Esophagus (tissue), 2 donors: ENCODE data around the gene TRPM8. TPM values are rescaled to one million over a fixed set of nuclear protein-coding genes. Genes with fewer than 3 reads are reported as not detected.

ENCODE experiments used
- H3K27ac ChIP-seq, 2 donors: one replicate each; pipeline ENCODE4 v1.5.1; 2013; ENCODE audit warnings: low read depth in 2 of 2, mild to moderate bottlenecking in 2 of 2, inconsistent platforms in 1 of 2, low read length in 1 of 2, moderate library complexity in 1 of 2
- H3K27me3 ChIP-seq, 2 donors: one replicate each; pipeline ENCODE4 v1.6.1; 2013; ENCODE audit warnings: low read length in 2 of 2, control low read depth in 1 of 2, mild to moderate bottlenecking in 1 of 2; ENCODE audit not compliant: insufficient read depth in 2 of 2, control insufficient read depth in 1 of 2
- H3K36me3 ChIP-seq, 2 donors: one replicate each; pipeline ENCODE4 v1.6.1; 2013; ENCODE audit warnings: low read length in 1 of 2; ENCODE audit not compliant: control insufficient read depth in 2 of 2, insufficient read depth in 2 of 2
- H3K4me1 ChIP-seq, 2 donors: one replicate each; pipeline ENCODE4 v1.6.1; 2013; ENCODE audit warnings: low read length in 1 of 2; ENCODE audit not compliant: control insufficient read depth in 2 of 2, insufficient read depth in 2 of 2
- H3K4me3 ChIP-seq, 2 donors: one replicate each; pipeline ENCODE4 v1.5.1; 2013; ENCODE audit warnings: low read length in 2 of 2, mild to moderate bottlenecking in 2 of 2, low read depth in 1 of 2, moderate library complexity in 1 of 2
- H3K9me3 ChIP-seq, 2 donors: one replicate each; pipeline ENCODE4 v1.6.1; 2013; ENCODE audit warnings: mild to moderate bottlenecking in 2 of 2, low read depth in 1 of 2, low read length in 1 of 2, moderate library complexity in 1 of 2; ENCODE audit not compliant: control insufficient read depth in 2 of 2, insufficient read depth in 1 of 2
- WGBS, 2 donors: extraction: QIAGEN DNeasy Blood & Tissue Kit; methylation state at CpG; one replicate each; pipeline ENCODE4 v1.1.7; 2013; 5-methylcytosine and 5-hydroxymethylcytosine counted together
- polyA plus RNA-seq, 2 donors: library from polyadenylated mRNA; stranded (reverse); fragments of 200-250 nt; gene quantifications; one replicate each; pipeline ENCODE4 v1.2.3, GENCODE V29; 2013
- donor health status: healthy with polysubstance abuse.
- donor health status: Bipolar disorder and iron deficiency.

TRPM8 gene
- polyA plus RNA-seq, 2 donors = not detected

GRCh38 chr2:233907627-233908026 lies 9.5 kb upstream of the TRPM8 start:
- H3K4me3 ChIP-seq = no peak overlapping the region
- no peak overlapping the region for H3K27ac ChIP-seq
- H3K4me1 ChIP-seq = no peaks in the 10 kb centered on the region
- no peaks in the 10 kb centered on the region for H3K36me3 ChIP-seq
- H3K9me3 ChIP-seq = no peaks in the 10 kb centered on the region
- WGBS, 2 donors = 81 to 91% methylated on average over 3 of the region's 3 CpGs
- peaks cover 0 to 5% of the 10 kb centered on the region in 2 donors for H3K27me3 ChIP-seq

DNA sequence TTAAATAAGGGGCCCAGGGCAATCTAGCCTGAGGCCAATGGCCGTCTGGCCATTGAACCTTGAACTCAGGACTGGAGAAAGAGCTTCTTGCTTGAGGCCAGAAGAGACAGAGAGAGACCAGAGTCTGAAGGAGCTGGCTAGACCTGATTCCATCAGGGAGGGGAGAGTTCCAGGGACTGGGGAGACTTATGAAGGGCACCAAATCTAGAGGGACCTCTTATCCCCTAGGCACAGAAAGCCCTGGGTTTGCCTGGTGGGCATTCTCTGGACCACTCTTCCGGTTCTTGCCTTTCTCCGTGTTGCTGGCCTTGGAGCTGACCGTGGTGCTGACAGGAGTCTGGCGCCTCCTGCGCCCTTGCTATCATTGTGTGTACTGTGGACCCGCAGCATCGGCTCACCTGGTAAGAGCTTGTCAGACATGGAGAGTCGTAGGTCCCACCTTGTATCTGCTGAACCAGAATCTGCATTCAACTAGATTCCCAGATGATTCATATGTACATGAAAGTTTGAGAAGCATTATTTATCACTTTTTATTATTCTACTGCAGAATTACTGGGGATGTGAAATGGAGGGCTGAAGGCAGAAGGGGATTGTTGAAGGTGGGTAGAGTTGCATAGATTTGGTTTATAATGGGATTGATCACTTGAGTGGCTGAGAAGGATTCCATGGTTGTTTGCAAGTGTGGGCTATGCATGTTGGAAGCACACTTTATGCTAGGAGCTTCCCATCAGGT lies 4.3 kb upstream of the TRPM8 start:
- Histone ChIP-seq H3K27me3 (peaks cover 0 to 3% of the 10 kb centered on the region in 2 donors), H3K27ac (no peak overlapping the region)
- WGBS, 2 donors = 13 to 17% methylated on average over 9 of the region's 9 CpGs

GRCh38 chr2:233915128-233915527 lies 2.0 kb upstream of the TRPM8 start:
- no peaks in the 10 kb centered on the region for H3K4me1 ChIP-seq
- H3K4me3 ChIP-seq = no peak overlapping the region
- peaks cover 0 to 3% of the 10 kb centered on the region in 2 donors for H3K27me3 ChIP-seq
- no peaks in the 10 kb centered on the region for H3K36me3 ChIP-seq
- 22 to 23% methylated on average over 2 of the region's 2 CpGs for WGBS, 2 donors
- no peak overlapping the region for H3K27ac ChIP-seq
- H3K9me3 ChIP-seq = no peaks in the 10 kb centered on the region

More for the DNA sequence above, 4.3 kb upstream of the TRPM8 start:
- no peak overlapping the region for H3K4me3 ChIP-seq
- no peaks in the 10 kb centered on the region for H3K4me1 ChIP-seq
- H3K36me3 ChIP-seq = no peaks in the 10 kb centered on the region
- no peaks in the 10 kb centered on the region for H3K9me3 ChIP-seq

GRCh38 chr2:233919319-233919718 lies 2.1 kb downstream of the TRPM8 start:
- Histone ChIP-seq H3K9me3 (no peaks in the 10 kb centered on the region), H3K27me3 (peaks cover 0 to 3% of the 10 kb centered on the region in 2 donors), H3K4me3 (no peak overlapping the region), H3K36me3 (no peaks in the 10 kb centered on the region), H3K27ac (no peak overlapping the region), H3K4me1 (no peaks in the 10 kb centered on the region)
- WGBS, 2 donors = 87 to 91% methylated on average over 1 of the region's 1 CpG

DNA sequence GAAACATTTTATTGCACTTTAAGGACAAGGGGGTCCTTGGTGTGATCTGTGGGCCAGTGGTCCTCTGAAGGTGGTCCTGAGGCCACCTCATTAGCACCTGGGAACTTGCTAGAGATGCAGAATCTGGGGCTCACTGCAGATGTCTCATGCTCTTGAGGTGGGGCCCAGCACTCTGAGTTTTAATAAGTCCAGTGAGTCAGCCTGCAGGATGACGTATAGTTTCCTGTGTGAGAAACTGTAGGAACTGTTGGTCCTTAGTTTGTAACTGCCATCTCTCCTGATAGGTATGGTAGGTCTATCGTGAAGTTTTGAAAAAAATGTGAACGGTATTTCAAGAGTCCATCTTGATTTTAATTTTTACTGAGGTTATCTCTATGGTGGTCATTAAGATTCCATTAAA lies 2.8 kb downstream of the TRPM8 start:
- H3K9me3 ChIP-seq = no peaks in the 10 kb centered on the region
- no peak overlapping the region for H3K4me3 ChIP-seq
- 75 to 80% methylated on average over 3 of the region's 3 CpGs for WGBS, 2 donors
- H3K27me3 ChIP-seq = peaks cover 0 to 4% of the 10 kb centered on the region in 2 donors
- H3K27ac ChIP-seq = no peak overlapping the region
- H3K4me1 ChIP-seq = no peaks in the 10 kb centered on the region
- H3K36me3 ChIP-seq = no peaks in the 10 kb centered on the region

DNA sequence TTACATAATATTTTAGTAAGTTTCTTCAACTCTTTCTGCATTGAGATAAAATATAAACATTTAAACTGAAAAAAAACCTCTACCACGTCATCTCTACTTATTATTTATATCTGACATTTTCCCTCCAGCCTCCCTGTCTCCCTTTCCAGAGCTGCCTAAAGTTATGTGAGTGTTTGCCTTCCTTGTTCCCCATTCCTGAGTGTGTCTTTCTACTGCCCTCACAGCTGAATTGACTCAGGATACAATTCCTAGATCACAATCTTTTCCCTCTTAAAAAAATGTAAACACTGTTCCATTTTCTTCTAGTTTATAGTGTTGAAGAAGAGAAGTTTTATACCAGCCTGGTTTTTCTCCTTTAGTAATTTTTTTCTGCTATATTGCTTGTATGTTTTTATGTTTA lies 5.3 kb downstream of the TRPM8 start:
- H3K4me3 ChIP-seq = no peak overlapping the region
- H3K36me3 ChIP-seq = no peaks in the 10 kb centered on the region
- H3K4me1 ChIP-seq = peaks cover 3% of the 10 kb centered on the region in 2 donors
- H3K9me3 ChIP-seq = no peaks in the 10 kb centered on the region
- 26 to 30% methylated on average over 1 of the region's 1 CpG for WGBS, 2 donors
- H3K27ac ChIP-seq = no peak overlapping the region
- peaks cover 0 to 5% of the 10 kb centered on the region in 2 donors for H3K27me3 ChIP-seq

DNA sequence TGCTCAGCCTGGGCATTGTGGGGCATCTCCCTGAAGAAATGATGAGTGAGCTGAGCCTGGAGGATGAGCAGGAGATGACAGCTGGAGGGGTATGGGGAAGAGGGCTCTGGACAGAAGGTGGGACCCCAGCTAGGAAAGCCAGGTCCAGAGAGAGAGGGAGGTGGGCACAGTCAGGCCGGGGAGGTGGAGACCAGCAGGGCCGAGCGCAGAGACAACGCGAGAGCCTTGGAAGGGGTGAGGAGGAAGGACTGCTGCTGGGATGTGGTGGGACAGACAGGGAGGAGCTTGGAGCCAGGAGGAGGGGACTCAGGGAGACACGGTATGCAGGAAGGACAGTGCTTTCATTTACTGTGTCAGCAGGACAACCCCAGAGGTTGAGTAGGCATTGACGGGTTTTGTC lies 8.2 kb downstream of the TRPM8 start:
- Histone ChIP-seq H3K27ac (no peak overlapping the region), H3K36me3 (no peaks in the 10 kb centered on the region), H3K4me3 (no peak overlapping the region), H3K27me3 (peaks cover 0 to 5% of the 10 kb centered on the region in 2 donors), H3K4me1 (peaks cover 3% of the 10 kb centered on the region in 2 donors), H3K9me3 (no peaks in the 10 kb centered on the region)
- WGBS, 2 donors = 80 to 81% methylated on average over 7 of the region's 7 CpGs

GRCh38 chr2:233926806-233927205 lies 9.6 kb downstream of the TRPM8 start:
- Histone ChIP-seq H3K9me3 (no peaks in the 10 kb centered on the region), H3K27me3 (peaks cover 0 to 5% of the 10 kb centered on the region in 2 donors), H3K4me3 (no peak overlapping the region), H3K27ac (no peak overlapping the region), H3K36me3 (no peaks in the 10 kb centered on the region), H3K4me1 (peaks cover 3% of the 10 kb centered on the region in 2 donors)
- WGBS, 2 donors = 48 to 64% methylated on average over 4 of the region's 4 CpGs

DNA sequence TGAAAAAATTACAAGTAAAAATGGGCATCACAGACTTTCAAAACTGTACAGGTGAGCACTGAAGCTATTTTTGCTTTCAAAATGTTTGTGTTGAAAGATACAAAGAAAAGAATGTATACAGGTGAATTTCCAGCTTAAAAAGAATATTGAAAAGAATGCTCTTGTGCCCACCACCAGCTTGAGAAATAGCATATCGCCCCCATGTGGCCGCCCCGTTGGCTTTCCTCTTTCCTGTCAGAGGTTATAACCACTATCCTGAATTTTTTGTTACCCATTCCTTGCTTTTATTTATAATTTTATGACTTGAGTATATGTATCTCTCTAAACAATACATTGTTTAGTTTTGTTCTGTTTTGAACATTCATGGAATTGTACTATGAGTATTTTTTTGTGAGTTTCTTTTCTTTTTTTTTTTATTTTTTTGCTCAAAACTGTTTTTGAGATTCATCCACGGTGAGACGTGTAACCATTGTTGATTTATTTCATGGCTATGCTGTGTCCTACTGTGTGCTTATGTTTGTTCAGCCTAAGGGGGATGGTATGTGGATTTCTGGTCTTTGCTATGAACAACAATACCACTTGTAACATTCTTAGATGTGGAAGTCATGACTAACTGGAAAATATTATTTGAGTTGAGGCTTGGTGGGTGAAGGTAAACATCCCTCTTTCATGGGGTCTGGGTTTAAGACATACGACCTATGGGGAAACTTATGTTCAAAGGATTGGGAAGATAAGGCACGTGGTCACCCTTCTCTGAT lies 11.6 kb downstream of the TRPM8 start:
- Histone ChIP-seq H3K4me1 (peaks cover 3% of the 10 kb centered on the region in 2 donors), H3K9me3 (no peaks in the 10 kb centered on the region), H3K36me3 (no peaks in the 10 kb centered on the region), H3K27me3 (peaks cover 0 to 5% of the 10 kb centered on the region in 2 donors), H3K4me3 (no peak overlapping the region), H3K27ac (no peak overlapping the region)
- WGBS, 2 donors = 35 to 40% methylated on average over 7 of the region's 7 CpGs
